Ureter (tissue), 1 donor: Measurements from ENCODE around the gene AOPEP. TPM values are rescaled to one million over a fixed set of nuclear protein-coding genes. Genes with fewer than 3 reads are reported as not detected.

Experiments
- DNase-seq: peaks from one replicate; pipeline ENCODE4 v3.0.0-alpha.2; 2020; ENCODE audit warnings: low spot score
- total RNA-seq: library from RNA; stranded (reverse); gene quantifications from one replicate; pipeline ENCODE4 v1.2.4, GENCODE V29; 2023
- donor health status: DM: yes; HTN: yes; CAD: no.

Gene AOPEP
- total RNA-seq, 1 donor from 2014 or later: 115 TPM

DNA sequence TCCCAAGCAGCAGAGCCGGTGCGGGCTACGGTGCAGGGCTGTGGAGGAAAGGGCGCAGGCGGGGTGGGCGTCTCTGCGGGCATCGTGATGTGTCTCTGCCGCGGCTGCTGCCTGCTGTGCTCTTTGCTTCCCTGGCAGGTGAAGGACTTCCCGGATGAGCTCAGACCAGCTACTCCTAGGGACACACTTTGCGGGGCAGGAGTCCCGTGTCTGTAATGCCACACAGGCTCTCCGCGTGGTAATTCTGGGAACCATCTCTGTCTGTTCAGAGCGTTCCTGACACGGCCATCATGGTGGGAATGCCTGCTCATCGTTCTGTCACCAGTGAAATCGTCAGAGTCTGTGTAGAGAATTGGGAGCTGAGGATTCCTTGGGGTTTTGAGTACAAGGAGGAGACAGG, 355.5 kb downstream of the AOPEP start:
- no peak for DNase-seq

DNA sequence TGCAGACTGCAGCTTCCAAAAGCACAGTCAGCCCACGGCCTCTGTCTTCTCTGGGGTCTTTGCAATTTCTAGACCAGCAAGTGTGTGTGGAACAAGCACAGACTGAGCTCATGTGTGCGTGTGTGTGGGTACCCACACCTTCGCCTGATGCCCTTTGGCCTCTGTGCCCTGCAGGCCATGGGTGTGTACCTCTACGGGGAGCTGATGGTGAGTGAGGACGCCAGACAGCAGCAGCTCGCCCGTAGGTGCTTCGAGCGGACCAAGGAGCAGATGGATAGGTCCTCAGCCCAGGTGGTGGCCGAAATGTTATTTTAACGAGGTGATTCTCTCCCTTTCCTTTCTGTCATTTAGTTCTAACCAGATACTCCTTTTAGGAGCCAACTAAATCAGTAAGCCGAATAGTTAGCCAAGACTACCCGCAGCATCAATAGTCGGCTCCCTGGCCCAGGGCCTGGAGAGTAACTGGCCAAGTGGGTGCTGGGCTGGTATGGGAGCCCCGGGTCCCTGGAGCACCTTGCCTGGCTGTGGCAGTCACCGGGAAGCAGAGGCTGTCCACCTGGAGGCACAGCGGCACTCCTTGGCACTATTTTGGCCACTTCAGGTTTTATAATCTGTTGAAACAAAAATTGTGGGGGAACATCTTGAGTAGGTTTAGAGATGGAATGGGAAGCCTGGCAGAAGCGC, 356.0 kb downstream of the AOPEP start:
- DNase-seq: no peak

DNA sequence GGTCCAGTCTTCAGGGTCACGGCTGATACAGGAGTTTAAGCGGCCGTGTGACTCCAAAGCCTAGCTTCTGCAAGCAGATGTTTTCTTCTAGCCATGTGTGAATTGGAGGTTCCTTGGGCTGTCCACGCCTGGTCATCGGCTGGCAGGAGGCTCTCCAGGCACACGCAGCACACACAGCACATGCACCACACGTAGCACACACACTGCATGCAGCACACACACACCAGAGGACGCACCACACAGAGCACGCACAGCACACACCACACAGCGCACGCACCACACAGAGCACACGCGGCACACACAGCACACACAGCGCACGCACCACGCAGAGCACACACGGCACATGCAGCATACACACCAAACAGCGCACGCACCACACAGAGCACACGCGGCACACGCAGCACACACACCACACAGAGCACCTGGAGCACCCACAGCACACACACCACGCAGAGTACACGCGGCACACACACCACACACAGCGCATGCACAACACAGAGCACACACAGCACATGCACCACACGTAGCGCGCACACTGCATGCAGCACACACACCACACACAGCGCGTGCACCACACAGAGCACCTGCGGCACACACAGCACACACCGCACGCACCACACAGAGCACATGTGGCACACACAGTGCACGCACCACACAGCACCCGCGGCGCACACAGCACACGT, 356.7 kb downstream of the AOPEP start:
- DNase-seq: no peak

DNA sequence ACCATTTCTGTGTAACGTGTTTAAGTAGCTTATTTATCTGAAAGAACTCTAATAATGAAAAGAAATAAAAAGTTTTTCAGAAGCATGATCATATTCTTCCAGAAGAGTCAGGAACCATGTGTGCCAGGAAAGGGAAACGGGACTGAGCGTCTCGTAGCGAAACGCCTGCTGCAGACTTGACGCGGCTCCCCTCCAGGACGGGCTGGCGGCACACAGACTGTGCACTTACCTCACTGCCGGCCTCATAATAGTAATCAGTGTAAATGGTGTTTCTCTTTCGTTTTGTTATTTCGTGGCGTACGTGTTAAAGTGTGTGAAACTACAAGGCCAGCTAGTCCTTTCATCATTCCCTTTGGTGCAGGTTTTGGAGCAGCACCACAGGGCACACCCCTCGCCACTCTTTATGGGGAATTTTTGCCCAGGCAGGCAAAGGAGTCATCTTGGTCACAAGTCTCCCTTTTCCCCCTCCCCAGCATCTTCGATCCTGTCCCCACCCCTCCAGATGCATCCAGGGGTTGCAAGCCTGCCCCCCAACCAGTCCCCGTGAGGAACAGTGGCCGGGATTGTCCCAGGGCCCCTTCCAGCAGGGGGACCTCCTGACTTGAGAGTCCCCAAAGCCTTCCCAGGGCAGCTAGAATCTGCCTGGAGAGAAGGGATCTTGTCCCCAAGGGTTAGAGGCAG, 357.9 kb downstream of the AOPEP start:
- no peak for DNase-seq

DNA sequence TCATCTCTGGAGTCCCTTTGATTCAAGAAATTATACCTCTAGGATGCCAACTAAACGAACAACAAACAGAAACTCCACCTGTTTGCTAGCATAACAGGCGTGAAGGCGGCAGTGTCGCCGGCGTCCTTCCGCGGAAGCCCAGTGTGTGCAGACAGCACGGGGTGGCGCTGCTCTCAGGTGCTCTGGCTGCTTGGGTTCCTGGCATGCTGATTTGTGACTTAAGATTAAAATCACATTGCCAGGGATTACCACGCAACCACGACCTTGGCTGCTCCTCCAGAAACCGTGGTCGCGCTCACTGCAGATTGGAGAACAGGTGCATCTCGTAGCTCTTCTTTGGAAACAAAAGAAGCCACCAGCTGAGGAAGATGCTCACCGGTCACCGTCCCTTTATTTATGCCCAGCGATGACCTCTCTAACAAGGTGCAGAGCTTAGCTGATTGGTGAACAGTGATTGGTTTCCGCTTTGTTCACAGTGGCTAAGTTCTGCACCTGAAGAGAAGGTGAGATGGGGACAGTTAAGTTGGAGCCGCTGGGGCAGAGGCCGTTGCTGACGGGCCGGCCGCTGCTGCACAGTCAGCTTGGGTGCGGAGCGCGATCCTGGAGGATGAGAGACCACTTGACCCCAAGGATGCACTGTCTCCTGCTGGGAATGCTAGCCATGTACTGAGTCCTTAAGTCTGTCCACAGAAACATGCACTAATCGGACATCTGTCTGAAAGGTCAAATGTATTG, 358.7 kb downstream of the AOPEP start:
- no peak for DNase-seq

DNA sequence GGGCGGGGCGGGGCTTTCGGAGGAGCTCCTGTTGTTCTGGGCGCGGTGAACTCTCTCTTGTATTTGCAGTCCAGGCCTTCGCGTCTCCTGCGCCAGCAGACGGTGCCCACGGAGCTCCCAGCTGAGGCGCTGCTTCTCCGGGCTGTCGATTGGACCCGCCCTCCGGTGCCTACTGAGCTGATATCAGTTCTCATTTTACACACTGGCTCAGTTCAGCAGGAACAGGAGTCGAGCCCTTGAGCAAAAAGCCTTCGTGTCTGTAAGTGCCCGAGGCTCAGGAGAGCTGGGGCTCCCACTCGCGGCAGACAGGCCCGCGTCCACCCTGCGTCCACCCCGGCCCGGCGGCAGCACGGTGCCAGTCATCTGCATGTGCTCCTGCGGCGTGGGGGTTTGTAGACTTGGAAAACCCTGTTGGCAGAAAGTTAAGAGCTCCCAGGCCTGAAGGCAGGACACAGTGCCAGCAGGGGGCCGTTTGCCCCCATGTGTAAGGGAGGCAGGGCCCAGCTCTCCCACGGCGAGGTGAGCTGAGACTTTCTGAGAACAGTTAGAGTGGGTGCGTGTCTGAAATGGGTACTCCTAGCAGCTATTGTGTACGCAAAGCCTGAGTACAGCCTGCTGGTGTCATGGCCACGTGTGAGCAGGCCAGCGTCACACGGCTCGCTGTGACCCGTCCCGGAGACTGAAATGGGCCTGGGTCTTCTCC, 359.5 kb downstream of the AOPEP start:
- DNase-seq: no peak

DNA sequence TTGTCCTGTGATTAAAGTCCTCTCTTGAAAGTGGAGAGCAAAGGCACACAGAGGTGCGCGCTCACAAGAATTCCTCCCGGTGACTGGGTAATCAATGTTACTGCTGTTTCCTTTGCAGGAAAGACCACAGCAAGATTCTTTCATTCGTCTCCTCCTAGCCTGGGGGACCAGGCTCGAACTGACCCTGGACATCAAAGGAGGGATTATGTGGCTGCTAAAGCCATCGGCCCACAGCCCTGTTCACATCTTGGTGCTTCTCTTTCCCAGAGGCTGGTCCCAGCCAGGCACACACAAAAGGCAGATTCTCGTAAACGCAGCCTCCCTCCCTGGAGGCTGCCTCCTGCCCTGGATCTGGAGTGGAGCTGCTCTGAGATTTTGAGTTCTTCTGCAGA, 360.1 kb downstream of the AOPEP start:
- DNase-seq: no peak

DNA sequence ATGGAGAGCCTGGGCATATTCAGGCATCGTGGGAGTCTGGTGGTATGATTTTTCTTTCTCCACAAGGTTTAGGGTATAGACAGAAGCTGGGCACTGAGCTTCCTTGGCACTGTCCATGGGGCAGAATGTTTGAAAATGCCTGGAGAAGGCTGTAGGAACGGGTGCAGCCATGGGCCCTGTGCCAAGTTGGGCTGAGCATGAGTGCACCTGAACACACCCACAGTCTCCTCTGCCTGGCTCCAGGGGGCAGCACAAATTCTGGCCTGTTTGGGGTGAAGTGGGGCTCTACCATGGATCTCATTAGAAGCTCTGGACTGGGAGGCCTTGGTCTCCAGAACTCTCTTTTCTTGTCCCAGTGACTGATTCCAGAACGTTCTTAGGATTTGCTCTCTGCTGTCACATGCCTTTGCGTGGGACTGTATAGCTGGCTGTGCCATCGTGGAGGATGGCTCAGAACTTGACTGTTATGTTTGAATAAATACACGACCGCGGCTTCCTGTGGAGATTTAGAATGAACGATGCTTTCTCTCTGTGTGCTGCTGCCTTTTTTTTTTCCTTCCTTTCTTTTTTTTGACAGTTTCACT, 361.3 kb downstream of the AOPEP start:
- DNase-seq: no peak

DNA sequence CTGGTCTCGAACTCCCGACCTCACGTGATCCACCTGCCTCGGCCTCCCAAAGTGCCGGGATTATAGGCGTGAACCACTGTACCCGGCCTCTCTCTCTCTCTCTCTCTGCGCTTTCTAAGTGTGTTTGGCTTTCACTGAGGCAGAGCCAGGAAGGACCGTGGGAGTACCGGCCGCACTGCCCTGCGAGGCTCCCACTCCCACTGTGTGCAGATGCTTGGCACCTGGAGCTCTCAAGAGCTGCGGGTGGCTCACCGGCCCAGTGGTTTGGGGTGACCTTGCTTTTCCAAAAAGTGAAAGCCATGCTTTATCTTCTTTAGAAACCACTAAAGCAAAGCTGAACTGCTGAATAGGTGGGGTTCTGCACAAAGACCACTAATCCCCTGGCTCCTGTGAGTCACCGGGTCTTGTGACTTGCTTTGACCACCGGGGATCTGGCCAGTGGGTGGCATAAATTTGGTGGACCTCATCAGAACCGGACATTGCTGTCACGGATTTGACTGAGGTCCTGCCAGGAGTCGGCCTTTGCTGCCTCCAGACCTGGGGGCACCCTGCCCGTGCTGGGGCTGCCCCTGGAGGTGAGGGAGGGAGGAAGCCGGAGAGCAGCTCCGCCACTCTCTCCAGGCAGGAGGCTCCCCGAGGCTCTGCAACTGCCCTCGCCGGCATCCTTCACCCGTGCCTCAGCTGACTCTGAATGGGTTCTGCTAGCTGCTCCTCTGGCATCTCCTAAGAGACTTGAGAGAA, 362.1 kb downstream of the AOPEP start:
- DNase-seq: no peak

DNA sequence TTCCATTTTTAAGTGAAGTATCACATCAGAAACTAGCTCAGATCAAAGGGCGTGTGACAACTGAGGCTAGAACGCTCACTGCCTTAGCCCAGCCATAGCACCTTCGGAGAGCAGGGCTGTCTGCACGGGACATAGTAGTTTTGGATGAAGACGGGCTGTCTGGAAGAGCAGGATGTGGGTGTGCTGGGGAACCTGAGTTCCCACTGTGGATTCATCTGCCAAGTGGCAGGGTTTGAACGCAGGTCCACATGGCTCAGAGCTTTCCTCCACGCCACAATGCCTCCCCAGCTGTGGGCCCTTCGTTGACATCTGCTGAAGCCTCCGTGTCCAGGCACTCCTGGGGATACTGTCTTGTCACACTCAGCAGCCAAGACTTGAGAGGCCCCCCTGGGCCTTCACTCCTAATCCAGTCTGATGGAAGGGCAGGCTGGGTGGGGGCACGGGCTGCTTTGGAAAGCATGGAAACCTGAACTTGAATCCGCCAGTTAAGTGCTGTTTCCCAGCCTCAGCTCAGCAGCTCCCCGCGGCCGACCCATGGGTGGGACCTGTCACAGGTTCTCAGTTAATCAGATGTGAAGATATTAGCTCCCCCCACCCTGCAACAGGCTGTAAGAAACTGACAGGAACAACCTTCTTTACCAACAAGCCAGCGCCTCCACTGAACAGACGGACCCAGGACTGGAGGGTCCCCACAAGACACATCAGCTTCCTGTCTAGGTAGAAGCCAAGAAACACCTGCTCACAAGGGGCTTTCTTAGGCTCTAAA, 362.9 kb downstream of the AOPEP start:
- no peak for DNase-seq

DNA sequence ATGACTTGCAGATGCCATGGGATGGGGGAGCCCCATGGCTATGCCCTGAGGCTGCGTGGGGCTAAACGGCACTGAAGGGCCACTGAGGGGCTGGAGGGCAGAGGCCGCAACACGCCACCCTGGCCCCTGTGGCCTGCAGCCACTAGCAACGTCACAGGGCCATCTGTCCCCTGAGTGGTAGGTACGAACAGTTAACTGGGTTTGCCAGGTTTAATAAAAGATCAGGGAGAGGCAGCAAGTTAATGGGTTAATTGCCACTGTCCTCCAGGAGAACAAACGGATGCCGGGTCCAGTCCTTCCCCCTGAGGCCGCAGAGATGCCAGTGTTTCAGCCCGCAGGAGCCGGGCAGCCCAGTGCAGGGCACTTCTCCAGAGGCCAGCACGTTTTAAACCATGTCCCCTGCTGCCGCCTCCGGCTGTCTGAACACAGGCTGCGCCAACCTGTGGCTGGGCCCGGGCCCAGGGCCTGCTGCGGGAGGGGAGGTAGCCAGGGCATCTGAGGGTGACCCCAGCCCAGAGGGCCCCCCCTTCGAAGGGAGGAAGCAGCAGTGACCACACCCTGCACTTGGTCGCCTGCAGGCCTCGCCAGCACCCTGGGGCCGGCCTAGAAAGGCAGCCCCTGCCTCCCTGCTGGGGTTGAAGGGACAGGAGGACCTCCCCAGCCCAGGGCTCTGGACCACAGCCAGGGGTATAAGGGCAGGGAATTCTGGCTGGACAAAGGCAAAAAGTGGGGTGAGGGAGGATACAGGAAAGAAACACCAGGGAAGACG, 363.7 kb downstream of the AOPEP start:
- no peak for DNase-seq

DNA sequence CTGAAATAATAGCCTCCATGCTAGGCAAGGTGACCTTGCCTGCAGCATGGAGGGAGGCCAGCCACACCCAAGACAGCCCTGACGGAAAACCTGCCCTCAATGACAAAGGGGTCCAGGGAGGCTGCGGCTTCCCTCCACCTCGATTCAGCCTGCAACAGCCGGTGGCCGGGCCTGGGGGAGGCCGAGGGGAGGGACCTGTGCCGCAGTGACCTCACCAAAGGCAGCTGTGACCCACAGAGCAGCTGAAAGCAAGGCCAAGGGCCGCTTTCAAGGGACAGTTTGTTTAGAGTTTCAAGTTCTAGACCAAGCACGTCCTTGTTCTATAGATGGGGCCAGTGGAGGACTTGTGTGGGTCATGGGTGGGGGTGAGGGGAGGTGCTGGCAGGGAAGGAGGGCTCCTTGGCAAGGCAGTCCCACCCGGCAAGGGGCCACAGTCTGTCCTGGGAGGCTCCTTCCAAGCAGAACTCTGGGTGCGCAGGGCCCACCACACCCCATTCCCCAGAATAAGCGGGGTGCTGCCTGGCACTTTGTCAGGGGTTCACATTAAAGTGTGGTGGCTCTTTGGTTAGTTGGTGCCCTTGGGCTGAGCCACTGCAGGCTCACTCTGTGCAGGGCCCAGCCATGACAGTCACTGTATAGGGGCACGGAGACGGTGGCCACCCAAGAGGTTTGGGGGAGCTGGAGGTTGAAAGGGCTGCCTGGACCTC, 364.5 kb downstream of the AOPEP start:
- no peak for DNase-seq

DNA sequence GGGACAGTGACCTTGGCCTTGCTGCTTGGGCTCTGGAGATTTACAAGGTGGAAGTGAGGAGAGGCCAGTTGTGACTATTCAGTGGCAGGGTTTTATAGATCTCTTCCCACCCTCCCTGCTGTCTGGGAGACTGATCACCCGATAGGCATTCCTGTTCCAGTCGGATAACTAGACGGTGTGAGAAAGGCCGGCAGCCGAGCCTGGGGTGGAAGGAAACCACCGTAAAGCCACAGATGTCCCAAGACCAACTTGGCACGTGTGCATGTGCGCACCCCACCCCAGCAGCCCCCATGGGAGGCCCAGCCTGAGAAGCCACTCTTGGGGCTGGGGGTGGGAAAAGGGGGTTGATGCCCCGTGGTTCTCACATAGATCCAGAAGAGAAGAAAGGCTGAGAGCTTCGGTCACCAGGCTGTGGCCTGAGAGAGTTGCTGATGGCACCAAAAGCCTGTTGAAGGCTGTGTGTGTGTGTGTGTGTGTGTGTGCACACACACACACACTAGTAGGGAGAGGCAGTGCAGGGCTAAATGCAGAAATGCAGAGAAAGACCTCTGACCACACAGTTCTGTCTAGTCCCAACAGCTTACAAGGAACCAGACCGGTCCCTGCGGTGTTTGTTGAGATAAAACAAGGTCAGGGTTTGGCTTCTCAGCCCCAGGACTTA, 365.2 kb downstream of the AOPEP start:
- no peak for DNase-seq

DNA sequence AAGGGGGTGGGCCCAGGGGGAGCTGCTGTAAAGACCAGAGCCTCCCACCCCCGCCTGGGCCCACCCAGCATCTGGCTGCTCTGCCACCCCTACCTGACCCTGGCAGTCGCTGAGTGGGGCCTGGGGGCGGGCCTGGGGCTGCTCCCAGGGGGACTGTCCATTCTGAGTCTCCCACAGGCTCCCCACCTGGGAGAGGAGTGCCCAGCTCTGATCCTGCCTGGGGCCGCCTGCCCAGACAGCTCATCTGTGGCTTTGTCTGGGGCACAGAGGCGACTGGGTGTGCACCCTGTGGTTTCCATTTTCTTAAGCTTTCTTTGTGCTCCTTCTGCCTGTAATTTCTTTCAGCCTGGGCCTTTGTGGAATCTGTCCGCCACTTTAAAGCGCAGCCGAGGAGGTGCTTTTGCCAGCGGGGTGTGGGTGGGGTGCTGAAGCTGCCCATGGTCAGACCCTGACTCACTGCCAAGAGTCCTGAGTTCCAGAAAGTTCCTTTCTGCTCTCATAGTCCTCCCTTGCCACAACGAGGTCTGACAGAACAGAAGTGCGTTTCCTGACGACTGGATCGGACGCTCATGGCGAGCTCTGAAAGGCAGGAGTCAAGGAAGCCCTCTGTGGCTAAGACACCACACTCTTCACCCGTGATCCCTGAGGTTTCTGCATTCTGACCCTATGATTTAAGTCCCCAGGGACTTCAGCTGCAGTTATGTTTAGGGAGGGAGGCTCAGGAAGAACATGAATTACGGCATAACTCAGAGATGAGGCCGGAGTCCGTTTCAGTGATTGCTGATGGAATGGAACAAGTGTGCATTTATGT, 366.0 kb downstream of the AOPEP start:
- no peak for DNase-seq

DNA sequence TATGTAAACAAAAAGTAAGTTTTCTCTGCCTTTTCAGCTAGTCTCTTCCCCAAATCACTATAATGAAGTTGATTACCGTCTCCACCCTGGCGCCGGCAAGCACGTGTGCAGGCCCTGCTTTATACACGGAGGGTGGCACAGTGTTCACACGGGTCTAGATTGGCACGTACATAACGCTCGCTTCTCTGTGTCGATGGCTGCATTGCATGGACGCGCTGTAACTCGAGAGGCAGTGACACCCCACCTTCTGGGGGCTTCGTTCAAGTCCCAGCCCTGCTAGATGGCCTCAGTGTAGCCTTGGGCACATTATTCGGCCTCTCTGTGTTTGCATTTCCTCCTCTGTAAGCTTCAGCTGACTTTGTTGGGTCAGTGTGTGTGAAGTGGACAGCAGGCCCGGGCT, 367.1 kb downstream of the AOPEP start:
- DNase-seq: no peak

DNA sequence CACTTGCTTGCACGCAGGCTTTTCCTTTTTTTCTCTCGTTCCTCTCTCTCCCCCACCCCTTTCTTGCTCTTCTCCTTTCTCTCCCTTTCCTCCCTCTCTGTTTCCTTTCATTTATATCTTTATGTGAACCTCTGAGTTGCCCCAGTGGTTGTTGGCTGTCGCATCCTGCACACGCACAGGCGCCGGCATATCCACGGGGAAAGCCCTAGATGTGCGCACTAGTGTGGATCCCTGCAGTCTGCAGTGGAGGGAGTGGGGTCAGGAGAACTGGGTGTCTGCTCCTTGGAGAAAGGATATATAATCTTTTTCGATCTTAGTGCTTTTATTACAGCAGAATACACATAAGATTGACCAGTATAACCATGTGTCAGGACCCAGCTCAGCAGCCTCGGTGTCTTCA, 367.5 kb downstream of the AOPEP start:
- DNase-seq: no peak
